Tibial artery (tissue), 4 donors: ENCODE measurements around the gene NAA15.
"Not testable (repeated sequence)": the region's sequence is repeated elsewhere in the genome, so short reads cannot be mapped to it uniquely, and the experiment has no call there.

Experiments used
- DNase-seq, 2 donors: peaks; one replicate each; pipeline ENCODE4 v3.0.0-alpha.2; 2019
- H3K27ac ChIP-seq, 2 donors: fragments of 200-600 bp; sonication (generic) in 1 of 2; 1 replicate in 1 of 2; 2 replicates in 1 of 2; pipeline ENCODE4 v1.5.1; 2018 to 2019; ENCODE audit warnings: mild to moderate bottlenecking in 1 of 2
- H3K27me3 ChIP-seq, 2 donors: fragments of 200-600 bp; sonication (generic) in 1 of 2; one replicate each; pipeline versions ENCODE4 v1.5.1 to v1.6.0; 2016 to 2019
- H3K36me3 ChIP-seq, 3 donors: fragments of 200-600 bp; sonication (generic) in 2 of 3; one replicate each; pipeline ENCODE4 v1.5.1; 2016 to 2019; ENCODE audit warnings: mild to moderate bottlenecking in 2 of 3
- H3K4me1 ChIP-seq, 4 donors: fragments of 200-600 bp; sonication (generic) in 2 of 4; 1 replicate in 3 of 4; 2 replicates in 1 of 4; pipeline ENCODE4 v1.5.1; 2016 to 2019
- H3K4me3 ChIP-seq, 2 donors: fragments of 200-600 bp; sonication (generic) in 1 of 2; 1 replicate in 1 of 2; 2 replicates in 1 of 2; pipeline ENCODE4 v1.5.1; 2018 to 2019; ENCODE audit warnings: mild to moderate bottlenecking in 2 of 2
- H3K9me3 ChIP-seq, 3 donors: fragments of 200-600 bp; sonication (generic) in 1 of 3; one replicate each; pipeline ENCODE4 v1.5.1; 2016 to 2019
- CTCF ChIP-seq, 2 experiments: fragments of 200-600 bp in 1 of 2; fragments of 450-650 bp in 1 of 2; IDR thresholded peaks; one replicate each; pipeline ENCODE4 v1.5.1; 2017 to 2019; ENCODE audit warnings: antibody characterized with exemption in 2 of 2, mild to moderate bottlenecking in 1 of 2, moderate library complexity in 1 of 2
- intact Hi-C: fragments of 100-400 bp; cut with DNase I; formaldehyde crosslinking; loops from one replicate; pipeline ENCODE4 v1.15.0; 2023; ENCODE audit warnings: low total_unique reads

Gene NAA15

DNA sequence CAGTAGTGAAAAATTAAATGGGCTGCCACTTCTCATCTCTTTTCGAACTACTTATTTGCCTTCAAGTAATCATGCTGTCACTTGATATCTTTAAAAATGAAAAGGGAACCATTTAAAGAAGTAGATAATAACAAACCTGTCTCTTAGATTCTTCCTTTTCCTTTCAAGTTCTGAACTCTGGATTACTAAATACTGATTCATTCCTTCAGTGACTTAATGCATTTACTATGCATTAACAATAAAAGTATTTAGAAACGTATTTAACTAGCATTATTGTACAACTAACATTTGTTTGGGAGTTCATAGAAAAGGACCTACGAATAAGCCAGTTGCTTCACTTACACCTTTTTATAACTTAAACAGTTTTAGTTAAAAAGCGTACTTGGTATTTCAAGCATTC, 91.5 kb downstream of the NAA15 start:
- Histone ChIP-seq H3K36me3 (peaks cover 22 to 48% (median 23%) of the 10 kb centered on the region in 3 donors), H3K27me3 (no peaks in the 10 kb centered on the region), H3K4me3 (no peak overlapping the region), H3K9me3 (no peaks in the 10 kb centered on the region), H3K4me1 (no peaks in the 10 kb centered on the region), H3K27ac (no peak overlapping the region)
- TF ChIP-seq CTCF (IDR thresholded peaks at IDR 0.05): no peak
- intact Hi-C loops: no loop called here
- DNase-seq: no peak

DNA sequence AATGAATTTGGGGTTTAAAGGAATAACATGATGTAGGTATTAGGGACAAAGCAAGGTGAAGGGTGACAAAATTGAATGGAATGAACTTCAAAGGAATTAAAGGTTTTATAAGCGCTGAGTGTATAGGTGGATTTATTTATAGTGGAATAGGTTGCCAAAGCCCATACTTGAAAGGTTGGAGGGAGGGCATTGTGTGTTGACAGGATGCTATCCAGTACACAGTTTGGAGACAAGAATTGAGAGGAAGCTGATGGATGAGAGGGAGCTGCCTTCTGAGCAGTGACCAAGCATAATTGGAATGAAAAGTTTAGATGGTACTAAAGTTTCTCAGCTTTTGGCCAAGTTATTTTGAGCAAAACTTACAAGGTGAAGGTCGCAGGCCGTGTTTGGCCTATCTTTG, 100.1 kb downstream of the NAA15 start:
- TF ChIP-seq CTCF (IDR thresholded peaks at IDR 0.05): no peak
- Histone ChIP-seq H3K4me1 (no peaks in the 10 kb centered on the region), H3K9me3 (no peaks in the 10 kb centered on the region), H3K27me3 (no peaks in the 10 kb centered on the region), H3K4me3 (no peak overlapping the region), H3K36me3 (peaks cover 0 to 12% (median 0%) of the 10 kb centered on the region in 3 donors), H3K27ac (no peak overlapping the region)
- no peak for DNase-seq
- intact Hi-C loops: no loop called here

DNA sequence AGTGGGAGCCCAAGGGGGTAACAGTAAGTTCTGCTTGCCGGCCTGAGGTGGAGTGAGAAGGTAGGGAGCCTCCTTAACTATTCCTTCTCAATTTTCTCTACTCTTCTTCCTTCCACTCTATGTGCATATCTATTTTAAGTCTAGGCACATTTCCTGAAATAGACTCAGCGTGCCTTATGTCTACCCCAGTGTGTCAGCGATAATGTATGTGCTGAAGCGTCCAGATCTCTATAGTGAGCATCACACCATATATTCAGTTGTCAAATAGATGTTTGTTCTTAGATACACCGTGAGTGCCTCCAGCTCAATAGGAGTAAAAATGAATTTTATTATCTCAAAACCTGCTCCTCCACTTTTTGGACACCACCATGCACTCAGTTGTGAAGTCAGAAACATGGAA, 101.1 kb downstream of the NAA15 start:
- TF ChIP-seq CTCF (IDR thresholded peaks at IDR 0.05): no peak
- H3K4me3 ChIP-seq: no peak overlapping the region
- no peaks in the 10 kb centered on the region for H3K9me3 ChIP-seq
- H3K27ac ChIP-seq: no peak overlapping the region
- DNase-seq: no peak
- H3K4me1 ChIP-seq: no peaks in the 10 kb centered on the region
- intact Hi-C loops: no loop called here
- H3K36me3 ChIP-seq: peaks cover 0 to 5% (median 0%) of the 10 kb centered on the region in 3 donors
- H3K27me3 ChIP-seq: no peaks in the 10 kb centered on the region

DNA sequence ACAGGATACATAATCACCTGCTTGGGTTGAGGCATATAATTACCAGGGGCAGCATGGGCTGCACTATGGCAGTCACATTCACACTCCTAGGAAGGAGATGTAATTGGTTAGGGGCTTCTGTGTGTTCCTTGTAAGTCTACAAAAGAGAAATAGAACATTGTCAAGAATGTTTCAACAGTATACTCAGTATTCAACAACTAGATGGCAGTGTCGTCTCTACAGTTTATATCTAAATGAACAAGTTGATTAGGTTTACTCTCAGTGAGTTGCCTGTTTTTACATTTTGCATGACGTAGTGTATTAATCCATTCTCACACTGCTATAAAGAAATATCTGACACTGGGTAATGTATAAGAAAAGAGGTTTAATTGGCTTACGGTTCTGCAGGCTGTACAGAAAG, 102.2 kb downstream of the NAA15 start:
- no peak for DNase-seq
- Histone ChIP-seq H3K36me3 (peaks cover 0 to 4% (median 0%) of the 10 kb centered on the region in 3 donors), H3K27me3 (no peaks in the 10 kb centered on the region), H3K9me3 (no peaks in the 10 kb centered on the region), H3K4me1 (no peaks in the 10 kb centered on the region), H3K4me3 (no peak overlapping the region), H3K27ac (no peak overlapping the region)
- intact Hi-C loops: no loop called here
- TF ChIP-seq CTCF (IDR thresholded peaks at IDR 0.05): no peak

DNA sequence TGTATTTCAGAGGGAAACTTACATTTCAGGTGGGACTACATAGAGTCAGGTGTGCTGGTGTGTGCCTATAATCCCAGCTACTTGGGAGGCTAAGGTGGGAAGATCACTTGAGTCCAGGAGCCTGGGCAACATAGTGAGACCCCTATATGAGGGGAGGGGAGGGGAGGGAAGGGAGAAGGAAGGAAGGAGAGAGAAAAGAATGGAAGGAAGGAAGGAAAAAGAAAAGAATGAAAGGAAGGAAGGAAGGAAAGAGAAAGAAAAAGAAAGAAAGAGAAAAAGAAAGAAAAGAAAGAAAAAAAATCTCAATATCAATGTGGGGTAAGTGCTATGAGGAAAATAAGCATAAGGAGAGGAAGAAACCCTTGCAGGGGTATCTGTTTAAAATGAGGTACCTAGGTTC, 109.0 kb downstream of the NAA15 start:
- no peak overlapping the region for H3K27ac ChIP-seq
- H3K9me3 ChIP-seq: peaks cover 0 to 14% (median 0%) of the 10 kb centered on the region in 3 donors
- H3K4me3 ChIP-seq: no peak overlapping the region
- H3K36me3 ChIP-seq: peaks cover 0 to 16% (median 7%) of the 10 kb centered on the region in 3 donors
- intact Hi-C loops: no loop called here
- no peak for DNase-seq
- TF ChIP-seq CTCF (IDR thresholded peaks at IDR 0.05): no peak
- H3K4me1 ChIP-seq: no peaks in the 10 kb centered on the region
- no peaks in the 10 kb centered on the region for H3K27me3 ChIP-seq

DNA sequence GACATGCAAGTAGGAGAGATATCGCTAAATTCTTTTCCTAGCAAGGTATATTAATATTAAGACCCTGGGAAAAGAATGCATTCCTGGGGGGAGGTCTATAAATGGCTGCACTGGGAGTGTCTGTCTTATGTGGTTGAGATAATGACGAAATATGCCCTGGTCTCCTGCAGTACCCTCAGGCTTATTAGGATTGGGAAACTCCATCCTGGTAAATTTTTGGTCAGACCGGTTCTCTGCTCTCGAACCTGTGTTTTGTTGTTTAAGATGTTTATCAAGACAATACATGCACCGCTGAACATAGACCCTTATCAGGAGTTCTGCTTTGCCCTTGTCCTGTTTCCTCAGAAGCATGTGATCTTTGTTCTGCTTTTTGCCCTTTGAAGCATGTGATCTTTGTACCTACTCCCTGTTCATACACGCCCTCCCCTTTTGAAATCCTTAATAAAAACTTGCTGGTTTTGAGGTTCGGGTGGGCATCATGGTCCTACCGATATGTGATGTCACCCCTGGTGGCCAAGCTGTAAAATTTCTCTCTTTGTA, 113.4 kb downstream of the NAA15 start:
- Histone ChIP-seq H3K9me3 (peaks cover 0 to 16% (median 0%) of the 10 kb centered on the region in 3 donors), H3K36me3 (peaks cover 0 to 18% (median 7%) of the 10 kb centered on the region in 3 donors)
- H3K4me3 ChIP-seq, intact Hi-C loops, H3K27ac ChIP-seq, H3K27me3 ChIP-seq, DNase-seq, H3K4me1 ChIP-seq: not testable (repeated sequence)
